Measurements from ENCODE around the gene CCDC6.

The CCDC6 gene

DNA sequence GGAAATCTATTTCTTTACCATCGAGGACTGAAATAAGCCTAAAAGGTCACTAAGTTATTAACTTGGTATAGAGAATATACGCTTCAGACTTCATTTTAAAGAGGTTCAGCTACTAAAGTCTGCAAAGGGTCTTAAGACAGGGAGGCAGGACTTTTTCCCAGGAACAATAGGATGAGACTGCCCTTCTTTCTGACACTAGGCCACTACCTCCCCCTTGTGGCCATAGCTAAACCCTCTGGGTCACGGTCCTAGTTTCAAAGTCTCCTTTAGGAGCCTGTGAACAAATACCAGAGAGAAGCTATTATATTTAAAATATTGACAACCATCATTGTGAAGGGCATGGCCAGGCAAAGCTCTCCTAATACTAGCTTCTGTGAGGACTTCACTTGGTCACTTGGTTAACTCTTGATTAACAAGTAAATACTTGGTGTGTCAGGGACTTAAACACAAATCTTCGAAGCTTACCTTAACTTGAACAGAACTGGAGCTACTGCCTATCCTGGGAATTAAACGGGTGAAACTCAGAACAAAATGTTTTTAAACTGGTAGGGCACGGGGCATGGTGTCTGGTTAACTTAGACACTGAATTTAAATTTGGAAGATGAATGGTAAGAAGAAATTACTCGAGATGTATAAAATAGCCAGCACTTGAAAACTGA, 75.6 kb downstream of the CCDC6 start:
- Mint-ChIP-seq H3K27me3 (no peaks in the 10 kb centered on the region), H3K36me3 (peaks cover 44% of the 10 kb centered on the region), H3K4me1 (peaks cover 75% of the 10 kb centered on the region), H3K27ac (no peak overlapping the region), H3K4me3 (no peak overlapping the region), H3K9me3 (no peaks in the 10 kb centered on the region)
- no peak for ATAC-seq

DNA sequence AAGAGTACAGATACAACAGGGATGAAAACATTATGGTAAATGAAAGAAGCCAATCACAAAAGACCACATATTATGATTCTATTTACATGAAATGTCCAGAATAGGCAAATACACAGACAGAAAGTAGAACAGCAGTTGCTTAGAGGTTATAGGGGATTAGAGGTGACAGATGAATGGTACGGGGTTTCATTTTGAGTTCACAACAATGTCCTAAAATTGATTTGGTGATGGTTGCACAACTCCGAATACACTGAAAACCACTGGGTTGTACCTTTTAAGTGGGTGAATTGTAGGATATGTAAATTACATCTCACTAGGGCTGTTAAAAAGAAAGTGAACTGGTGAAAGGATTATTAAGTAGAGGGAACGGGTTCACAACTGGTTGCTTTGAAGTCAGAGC, 76.8 kb downstream of the CCDC6 start:
- Mint-ChIP-seq H3K4me1 (peaks cover 63% of the 10 kb centered on the region), H3K4me3 (no peak overlapping the region), H3K36me3 (peaks cover 51% of the 10 kb centered on the region), H3K27me3 (no peaks in the 10 kb centered on the region), H3K27ac (peak overlapping the region; percentile 60), H3K9me3 (no peaks in the 10 kb centered on the region)
- ATAC-seq, result peak; percentile 61

DNA sequence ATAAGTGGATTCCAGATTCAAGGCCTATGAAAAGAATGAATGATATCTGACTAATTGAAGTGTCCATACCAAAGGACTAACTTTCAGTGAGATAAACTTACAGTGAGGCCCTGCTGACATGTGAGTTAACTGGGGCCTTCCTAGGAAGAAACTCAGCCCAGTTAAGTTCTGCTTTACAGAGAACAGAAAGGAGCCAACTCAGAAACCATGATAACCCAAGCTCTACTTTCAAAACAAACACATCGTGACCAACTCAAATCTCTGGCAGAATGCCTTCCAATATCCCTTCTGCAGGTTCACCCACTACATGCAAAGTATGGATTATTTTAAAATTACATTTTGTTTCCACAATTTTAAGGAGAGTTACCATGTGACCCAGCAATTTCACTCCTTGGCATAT, 77.3 kb downstream of the CCDC6 start:
- Mint-ChIP-seq H3K27me3 (no peaks in the 10 kb centered on the region), H3K27ac (peak overlapping the region; percentile 60), H3K4me1 (peaks cover 62% of the 10 kb centered on the region), H3K4me3 (no peak overlapping the region), H3K9me3 (no peaks in the 10 kb centered on the region), H3K36me3 (peaks cover 56% of the 10 kb centered on the region)
- peak; percentile 57 for ATAC-seq

DNA sequence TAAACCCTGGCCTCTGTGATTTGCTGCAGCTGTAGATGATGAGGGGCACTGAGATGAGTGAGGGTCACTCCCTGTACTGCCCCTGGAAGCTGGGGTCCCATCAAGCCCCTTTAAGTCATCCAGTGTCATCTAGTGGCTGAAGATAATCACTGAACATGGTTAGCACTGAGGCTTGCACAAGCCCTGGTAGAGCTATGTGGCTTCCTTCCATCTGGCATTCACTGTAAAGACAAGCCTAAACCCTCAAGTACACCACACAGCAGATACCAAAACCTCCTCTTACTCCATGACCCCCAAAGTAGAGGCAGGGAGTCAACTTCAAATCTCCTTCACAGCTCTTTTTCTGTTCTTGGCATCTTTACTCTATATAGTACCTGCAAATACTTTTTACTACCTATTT, 80.4 kb downstream of the CCDC6 start:
- peak overlapping the region; percentile 6 for H3K27ac Mint-ChIP-seq
- H3K4me3 Mint-ChIP-seq, result no peak overlapping the region
- peaks cover 40% of the 10 kb centered on the region for H3K4me1 Mint-ChIP-seq
- H3K9me3 Mint-ChIP-seq, result no peaks in the 10 kb centered on the region
- peaks cover 54% of the 10 kb centered on the region for H3K36me3 Mint-ChIP-seq
- ATAC-seq, result no peak
- H3K27me3 Mint-ChIP-seq, result no peaks in the 10 kb centered on the region

DNA sequence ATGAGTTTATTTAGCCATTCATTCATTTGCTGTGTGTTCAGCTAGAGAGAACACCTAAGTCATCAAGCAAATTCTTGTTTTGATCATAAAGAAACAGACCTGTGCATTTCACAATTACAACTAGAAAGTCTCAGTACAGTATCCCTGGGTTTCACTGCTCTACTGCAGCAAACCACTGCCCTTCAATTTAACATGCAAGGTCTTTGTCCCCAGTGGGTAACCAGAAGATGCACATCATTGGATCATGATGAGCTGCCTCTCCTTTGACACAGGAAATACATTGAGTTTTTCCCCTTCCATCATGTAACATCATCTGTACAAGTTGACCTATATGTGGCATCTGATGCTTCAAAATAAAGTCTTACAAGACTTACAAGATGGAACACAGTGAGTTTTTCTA, 82.6 kb downstream of the CCDC6 start:
- peak; percentile 47 for ATAC-seq
- Mint-ChIP-seq H3K27ac (no peak overlapping the region), H3K36me3 (peaks cover 46% of the 10 kb centered on the region)

DNA sequence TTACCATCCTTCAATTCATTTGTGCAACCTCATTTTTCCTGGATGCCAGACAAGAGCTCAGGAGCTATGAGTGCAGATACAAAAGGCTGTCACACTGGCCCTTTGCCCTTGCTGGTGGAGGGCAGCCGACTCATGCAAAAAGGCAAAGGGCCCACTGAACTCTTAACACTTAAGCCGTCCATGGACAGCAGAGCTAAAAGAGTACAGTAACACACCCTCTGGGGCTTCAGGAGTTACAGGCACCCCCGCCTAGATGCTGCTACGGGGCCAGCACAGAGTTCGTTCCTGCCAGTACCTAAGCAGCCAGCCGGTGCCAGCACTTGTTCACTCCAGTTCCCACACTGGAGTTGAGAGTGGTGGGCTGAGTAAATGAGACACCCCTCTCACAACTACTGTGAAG, 83.2 kb downstream of the CCDC6 start:
- Mint-ChIP-seq H3K36me3 (peaks cover 41% of the 10 kb centered on the region), H3K4me1 (peaks cover 26% of the 10 kb centered on the region), H3K27me3 (no peaks in the 10 kb centered on the region), H3K4me3 (no peak overlapping the region), H3K9me3 (no peaks in the 10 kb centered on the region), H3K27ac (no peak overlapping the region)
- ATAC-seq, result no peak

More for the DNA sequence above, 82.6 kb downstream of the CCDC6 start:
- Mint-ChIP-seq H3K4me1 (peaks cover 30% of the 10 kb centered on the region), H3K4me3 (no peak overlapping the region), H3K27me3 (no peaks in the 10 kb centered on the region), H3K9me3 (no peaks in the 10 kb centered on the region)

DNA sequence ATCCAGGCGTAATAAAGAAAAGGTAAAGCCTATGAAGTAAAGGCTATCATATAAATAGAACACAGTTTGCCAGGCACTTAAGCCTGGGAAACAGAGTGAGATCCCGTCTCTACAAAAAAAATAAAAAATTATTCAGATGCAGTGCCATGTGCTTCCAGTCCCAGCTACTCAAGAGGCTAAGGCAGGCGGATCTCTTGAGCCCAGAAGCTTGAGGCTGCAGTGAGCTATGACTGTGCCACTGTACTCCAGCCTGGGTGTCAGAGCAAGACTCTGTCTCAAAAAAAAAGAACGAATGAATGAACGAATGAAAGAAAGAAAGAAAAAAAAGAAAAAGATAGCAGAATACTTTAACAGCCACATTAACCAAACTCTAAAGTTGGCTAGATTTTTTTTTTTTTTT, 85.9 kb downstream of the CCDC6 start:
- Mint-ChIP-seq H3K4me1 (peaks cover 20% of the 10 kb centered on the region), H3K4me3 (no peak overlapping the region)
- no peak for ATAC-seq

DNA sequence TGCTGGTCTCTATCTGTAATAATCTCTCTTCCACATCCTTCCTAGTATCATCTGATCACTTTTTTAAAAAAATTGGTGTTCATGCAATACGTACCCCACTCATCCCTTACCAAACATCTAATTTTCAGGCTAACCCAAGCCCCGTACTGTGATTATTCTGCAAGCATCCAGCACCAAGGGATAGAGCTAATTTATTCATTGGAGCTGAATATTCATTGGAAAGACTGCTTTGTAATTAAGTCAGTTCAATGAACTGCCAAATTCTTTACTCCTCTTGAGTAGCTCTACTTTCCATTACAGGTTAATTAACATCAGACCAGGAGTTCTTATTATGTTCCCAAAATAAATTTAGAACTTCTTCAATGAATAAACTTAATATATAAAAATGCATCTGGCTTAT, 86.7 kb downstream of the CCDC6 start:
- H3K9me3 Mint-ChIP-seq, result no peaks in the 10 kb centered on the region
- ATAC-seq, result no peak
- H3K27ac Mint-ChIP-seq, result no peak overlapping the region
- H3K4me3 Mint-ChIP-seq, result no peak overlapping the region
- H3K36me3 Mint-ChIP-seq, result peaks cover 22% of the 10 kb centered on the region
- no peaks in the 10 kb centered on the region for H3K27me3 Mint-ChIP-seq
- H3K4me1 Mint-ChIP-seq, result peaks cover 28% of the 10 kb centered on the region

More for the DNA sequence above, 85.9 kb downstream of the CCDC6 start:
- H3K9me3 Mint-ChIP-seq, result no peaks in the 10 kb centered on the region
- no peaks in the 10 kb centered on the region for H3K27me3 Mint-ChIP-seq
- no peak overlapping the region for H3K27ac Mint-ChIP-seq
- H3K36me3 Mint-ChIP-seq, result peaks cover 21% of the 10 kb centered on the region

DNA sequence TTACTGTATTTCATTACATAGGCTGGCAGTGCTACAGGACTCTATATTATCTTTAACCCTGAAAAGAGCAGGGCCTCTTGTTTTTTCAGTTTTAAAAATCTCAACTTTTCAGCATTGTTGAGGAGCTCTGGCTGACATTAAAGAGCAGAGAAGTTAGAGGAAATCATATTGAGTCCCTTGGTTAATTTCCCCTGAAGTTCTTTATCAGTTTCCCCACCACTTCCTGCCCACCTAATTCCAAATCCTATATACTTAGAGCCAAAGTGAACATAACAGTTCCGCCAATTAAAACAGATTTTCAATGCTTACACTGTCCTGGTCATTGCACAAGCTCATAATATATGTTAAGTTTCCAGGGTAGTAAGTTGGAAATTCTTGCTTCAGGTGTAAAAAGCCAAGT, 87.1 kb downstream of the CCDC6 start:
- Mint-ChIP-seq H3K27ac (no peak overlapping the region), H3K27me3 (no peaks in the 10 kb centered on the region), H3K36me3 (peaks cover 23% of the 10 kb centered on the region), H3K4me1 (peaks cover 27% of the 10 kb centered on the region), H3K9me3 (no peaks in the 10 kb centered on the region), H3K4me3 (no peak overlapping the region)
- ATAC-seq, result no peak

DNA sequence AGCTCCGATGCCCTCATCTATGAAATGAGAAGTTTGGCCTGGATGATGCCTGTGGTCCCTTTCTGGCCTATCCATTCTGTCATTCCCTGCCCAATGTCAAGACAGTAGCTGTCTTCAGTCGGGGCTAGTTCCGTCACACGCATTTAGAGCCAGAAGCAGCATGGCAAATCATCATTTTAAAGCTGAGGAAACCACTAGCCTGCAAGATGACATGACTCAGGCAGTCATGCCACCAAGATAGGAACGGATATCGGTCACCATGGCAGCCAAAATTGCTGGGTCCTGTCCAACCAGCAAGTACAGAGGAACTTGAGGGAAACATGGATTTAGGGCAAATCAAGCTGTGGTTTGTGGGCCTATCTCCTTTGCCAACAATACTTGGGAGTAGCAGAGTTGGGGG, 88.6 kb downstream of the CCDC6 start:
- H3K4me3 Mint-ChIP-seq, result no peak overlapping the region
- H3K27me3 Mint-ChIP-seq, result no peaks in the 10 kb centered on the region
- no peak overlapping the region for H3K27ac Mint-ChIP-seq
- no peaks in the 10 kb centered on the region for H3K9me3 Mint-ChIP-seq
- no peak for ATAC-seq
- H3K36me3 Mint-ChIP-seq, result peaks cover 34% of the 10 kb centered on the region
- peaks cover 25% of the 10 kb centered on the region for H3K4me1 Mint-ChIP-seq

DNA sequence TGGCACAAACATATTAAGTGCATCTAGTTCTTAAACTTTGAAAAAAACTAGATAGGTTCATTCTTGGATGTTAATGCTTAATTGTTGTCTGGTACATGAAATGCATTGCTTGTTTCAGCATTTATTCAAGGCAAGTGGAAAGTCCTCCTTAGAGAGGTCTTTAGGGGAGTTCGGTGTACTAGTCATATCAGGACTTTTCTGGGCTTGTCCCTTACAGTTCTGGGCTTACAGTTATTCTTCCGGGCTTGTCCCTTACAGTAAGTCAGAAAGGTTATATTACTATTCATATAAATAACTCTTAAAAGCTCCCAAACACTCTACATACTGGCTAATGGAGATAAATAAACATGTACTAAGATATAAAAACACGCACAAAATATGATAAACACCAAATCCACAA, 91.5 kb downstream of the CCDC6 start:
- ATAC-seq, result no peak
- H3K36me3 Mint-ChIP-seq, result peaks cover 51% of the 10 kb centered on the region
- H3K27me3 Mint-ChIP-seq, result no peaks in the 10 kb centered on the region
- H3K9me3 Mint-ChIP-seq, result no peaks in the 10 kb centered on the region
- H3K4me1 Mint-ChIP-seq, result peaks cover 25% of the 10 kb centered on the region
- no peak overlapping the region for H3K4me3 Mint-ChIP-seq
- peak overlapping the region; percentile 24 for H3K27ac Mint-ChIP-seq

DNA sequence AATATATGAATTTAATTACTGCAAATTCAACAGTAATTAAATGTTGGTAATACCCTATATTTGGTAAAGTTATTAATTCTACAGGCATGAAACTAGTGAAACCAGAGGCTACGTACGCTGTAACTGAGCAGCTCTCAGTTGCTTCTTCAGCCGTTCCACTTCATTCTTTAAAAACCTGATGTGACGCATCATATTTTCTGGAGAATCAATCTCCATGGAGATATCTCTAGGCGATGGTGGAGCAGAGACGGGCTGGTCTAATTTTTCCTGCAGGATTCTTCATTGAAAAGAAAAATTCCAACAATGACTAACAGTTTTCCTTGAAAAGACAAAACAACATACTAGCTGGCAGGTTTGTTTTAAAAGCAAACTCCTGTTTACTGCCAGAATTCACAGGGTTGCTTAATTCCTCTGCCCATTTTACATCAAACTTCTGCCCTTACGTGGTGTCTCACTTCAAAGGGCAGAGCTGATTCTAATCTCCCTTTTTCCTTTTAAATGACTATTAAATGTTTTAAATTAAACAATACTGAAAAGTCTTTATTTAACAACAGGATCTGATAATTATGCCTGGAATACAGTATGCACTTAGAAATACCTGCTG, 93.7 kb downstream of the CCDC6 start:
- ATAC-seq, result no peak
- Mint-ChIP-seq H3K36me3 (peaks cover 54% of the 10 kb centered on the region), H3K4me3 (no peak overlapping the region), H3K27me3 (no peaks in the 10 kb centered on the region), H3K4me1 (peaks cover 25% of the 10 kb centered on the region), H3K27ac (no peak overlapping the region), H3K9me3 (no peaks in the 10 kb centered on the region)

DNA sequence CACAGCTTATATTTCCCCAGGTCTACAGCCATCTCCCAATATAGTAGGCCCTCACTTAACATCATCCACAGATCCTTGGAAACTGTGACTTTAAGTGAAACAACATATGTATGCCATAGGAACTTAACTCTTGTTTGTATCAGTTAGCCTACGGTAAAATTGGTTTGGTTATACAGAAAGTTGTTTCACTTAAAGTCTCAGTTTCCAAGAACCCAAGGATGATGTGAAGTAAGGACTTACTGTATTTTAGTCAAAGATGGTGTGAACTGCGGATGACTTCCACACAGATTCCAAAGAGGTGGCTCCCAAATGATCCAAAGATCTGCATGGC, 96.7 kb downstream of the CCDC6 start:
- Mint-ChIP-seq H3K4me1 (peaks cover 6% of the 10 kb centered on the region), H3K9me3 (no peaks in the 10 kb centered on the region), H3K36me3 (peaks cover 65% of the 10 kb centered on the region), H3K27me3 (no peaks in the 10 kb centered on the region), H3K27ac (no peak overlapping the region), H3K4me3 (no peak overlapping the region)
- no peak for ATAC-seq

DNA sequence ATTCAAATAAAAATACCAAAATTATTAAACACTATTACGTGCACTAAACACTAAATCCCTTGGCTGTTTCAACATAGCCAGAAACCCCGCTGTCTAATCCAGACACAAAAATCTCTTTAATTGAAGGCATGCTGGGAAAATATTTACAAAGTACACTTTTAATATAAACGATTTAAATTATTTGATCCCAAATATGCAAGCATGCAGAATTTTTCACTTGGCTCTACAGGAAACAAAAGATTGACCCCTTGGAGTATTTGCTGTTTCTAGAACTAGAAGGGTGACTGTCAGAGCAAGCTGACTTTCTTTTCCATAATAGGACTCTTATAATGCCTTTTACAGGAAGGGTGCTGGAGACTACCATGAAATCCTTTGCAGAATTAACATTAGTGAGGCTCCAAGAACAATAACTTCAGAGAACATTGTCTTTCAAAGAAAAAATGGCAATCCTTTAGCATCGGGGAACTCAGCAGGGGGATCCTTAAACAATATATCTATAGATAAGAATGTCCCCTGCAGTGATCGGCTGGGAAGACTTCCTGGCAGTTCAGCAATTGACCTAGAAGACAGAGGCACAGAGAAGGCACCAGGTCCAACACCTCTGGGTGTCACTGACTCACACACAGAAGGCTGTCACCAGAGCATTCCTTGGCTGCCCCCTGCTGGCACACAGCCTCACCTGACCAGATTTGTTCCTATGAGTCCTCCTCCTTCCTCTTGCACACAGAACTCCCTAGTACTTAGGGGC, 97.3 kb downstream of the CCDC6 start:
- no peak overlapping the region for H3K4me3 Mint-ChIP-seq
- no peaks in the 10 kb centered on the region for H3K27me3 Mint-ChIP-seq
- peaks cover 5% of the 10 kb centered on the region for H3K4me1 Mint-ChIP-seq
- no peak overlapping the region for H3K27ac Mint-ChIP-seq
- H3K9me3 Mint-ChIP-seq, result no peaks in the 10 kb centered on the region
- ATAC-seq, result peak; percentile 77
- peaks cover 66% of the 10 kb centered on the region for H3K36me3 Mint-ChIP-seq

DNA sequence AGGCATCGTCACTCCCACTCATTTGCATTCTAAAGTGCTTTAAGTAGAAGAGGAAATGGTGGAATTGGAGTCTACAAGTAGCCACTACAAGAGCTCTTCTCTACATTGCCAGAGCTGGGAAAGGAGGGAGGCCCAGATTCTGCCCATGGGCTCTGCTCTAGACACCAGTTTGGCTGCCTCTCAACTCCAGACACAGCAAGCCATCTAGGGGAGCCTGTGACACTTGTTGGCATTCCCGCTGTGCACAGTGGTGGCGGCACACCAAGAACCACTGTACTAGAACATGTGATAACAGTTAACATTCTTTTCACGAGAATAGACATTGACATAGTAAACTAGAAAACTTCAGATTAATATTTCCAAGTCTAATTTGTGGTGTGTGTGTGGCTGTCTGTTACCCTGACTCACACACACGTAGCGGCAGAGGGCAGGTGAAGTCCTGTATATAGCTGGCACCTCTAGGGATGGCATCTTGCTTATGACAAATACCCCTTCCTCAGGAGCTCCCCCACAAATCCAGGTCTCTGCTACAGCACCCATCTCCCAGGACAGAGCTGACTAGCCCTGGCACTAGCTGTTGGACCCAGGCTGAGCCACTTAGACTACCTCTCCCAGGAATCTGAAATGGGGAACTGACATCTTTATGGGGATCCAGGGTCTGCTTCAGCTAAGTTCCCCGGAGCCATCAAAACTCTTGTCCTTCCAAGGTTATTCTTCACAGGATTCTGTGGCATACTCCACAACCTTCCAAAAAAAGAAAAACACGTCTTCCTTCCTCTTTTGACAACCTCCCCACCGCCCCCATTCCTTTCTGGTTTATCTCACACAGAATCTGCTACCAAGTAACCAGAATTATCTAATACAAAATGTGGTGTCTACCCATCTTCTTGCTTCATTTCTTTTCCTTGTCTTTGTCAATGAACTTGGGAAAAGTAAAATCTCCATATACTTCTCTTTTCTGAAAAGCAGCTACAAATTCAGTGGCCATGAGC, 98.4 kb downstream of the CCDC6 start:
- H3K36me3 Mint-ChIP-seq, result peaks cover 67% of the 10 kb centered on the region
- H3K4me1 Mint-ChIP-seq, result peaks cover 11% of the 10 kb centered on the region
- no peaks in the 10 kb centered on the region for H3K27me3 Mint-ChIP-seq
- no peak for ATAC-seq
- peak overlapping the region; percentile 40 for H3K27ac Mint-ChIP-seq
- H3K4me3 Mint-ChIP-seq, result no peak overlapping the region
- H3K9me3 Mint-ChIP-seq, result no peaks in the 10 kb centered on the region

Data from stimulated activated memory B cell treated with anti-CD40 and anti-IgM and Interleukin-4, amounts not matched to agents 10 μg/mL and 1 μg/mL and 100 μg/mL, for 72 hours (primary cell).